GM21786 (cell line): ENCODE results near the gene PPP1R12C.
"Not testable (repeated sequence)": the region's sequence is repeated elsewhere in the genome, so short reads cannot be mapped to it uniquely, and the experiment has no call there.

ENCODE experiments used
- ATAC-seq: cut with Tn5 transposase; IDR thresholded peaks from one replicate; pipeline ENCODE4 v1.9.1; 2021; ENCODE audit not compliant: unreplicated experiment

The PPP1R12C gene

DNA sequence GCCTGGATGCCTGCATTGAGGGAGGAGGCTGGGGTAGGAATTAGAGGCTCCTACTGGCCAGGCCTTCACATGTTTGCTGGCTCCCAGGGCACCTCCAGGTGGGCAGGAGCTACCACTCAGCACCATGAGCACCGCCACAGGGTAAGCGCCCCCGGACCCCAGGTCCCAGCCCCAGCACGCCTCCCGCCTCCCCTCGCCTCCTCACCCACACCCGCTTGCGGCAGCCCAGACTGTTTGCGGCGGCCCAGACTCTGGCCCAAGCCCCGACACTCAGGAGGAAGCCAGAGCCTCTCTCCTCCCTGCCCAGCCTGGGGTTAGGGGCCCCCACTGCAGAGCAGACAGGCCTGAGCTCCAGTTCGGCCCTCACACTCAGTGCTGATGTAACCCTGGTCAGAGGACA lies 41.1 kb downstream of the PPP1R12C start:
- ATAC-seq, result no peak

DNA sequence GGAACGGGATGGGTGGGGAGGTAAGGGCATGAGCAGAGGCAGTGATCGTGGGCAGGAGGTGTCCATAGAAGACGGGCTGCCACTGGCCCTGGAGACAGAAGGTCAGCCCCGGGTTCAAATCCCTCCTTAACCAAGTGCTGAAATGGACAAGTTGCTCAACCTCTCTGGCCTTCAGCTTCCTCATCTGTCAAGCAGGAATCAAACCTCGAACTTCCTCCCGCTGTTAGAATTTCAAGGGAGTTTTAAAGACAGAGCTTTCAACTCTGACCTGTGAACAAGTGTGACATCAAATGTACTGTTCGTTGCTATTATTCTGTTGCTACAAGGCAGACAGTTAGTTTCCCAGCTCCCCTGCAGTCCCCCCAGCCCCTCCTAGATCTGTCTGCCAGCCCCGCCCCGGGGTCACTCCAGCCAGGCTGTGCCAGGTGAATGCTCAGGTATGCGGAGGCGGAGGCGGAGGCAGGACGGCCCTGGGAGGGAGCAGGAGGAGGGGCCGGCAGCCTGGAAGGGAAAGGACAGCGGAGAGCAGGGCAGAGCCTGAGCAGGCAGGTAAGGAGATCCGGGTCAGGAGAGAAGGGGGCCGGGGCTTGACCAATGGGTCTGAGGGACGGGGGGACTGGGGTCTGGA lies 42.0 kb downstream of the PPP1R12C start, which contains the start of gene EPS8L1:
Gene EPS8L1, plus strand, starts transcription at position 499 of the 628 bp plus-strand sequence. CDS start 576 bp downstream, outside the sequence.
- ATAC-seq, result no peak

DNA sequence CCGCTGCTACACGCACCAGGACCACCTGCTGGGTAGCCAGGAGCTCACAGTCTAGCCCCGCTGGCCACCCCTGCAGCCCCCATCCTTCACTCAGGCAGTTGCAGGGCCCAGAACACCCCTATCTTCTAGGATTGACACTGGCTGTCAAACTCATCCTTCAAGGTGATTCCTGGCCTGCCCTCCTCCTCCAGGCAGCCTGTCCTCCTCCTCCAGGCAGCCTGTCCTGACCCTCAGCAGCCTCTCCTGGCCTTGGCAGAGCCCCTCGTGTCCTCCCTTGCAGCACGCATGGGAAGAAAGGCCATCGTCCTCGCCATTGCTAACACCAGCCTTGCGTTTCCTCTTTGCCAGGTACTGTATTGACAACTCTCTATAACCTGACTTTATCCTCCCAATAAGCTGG lies 45.5 kb downstream of the PPP1R12C start:
- ATAC-seq, result no peak

DNA sequence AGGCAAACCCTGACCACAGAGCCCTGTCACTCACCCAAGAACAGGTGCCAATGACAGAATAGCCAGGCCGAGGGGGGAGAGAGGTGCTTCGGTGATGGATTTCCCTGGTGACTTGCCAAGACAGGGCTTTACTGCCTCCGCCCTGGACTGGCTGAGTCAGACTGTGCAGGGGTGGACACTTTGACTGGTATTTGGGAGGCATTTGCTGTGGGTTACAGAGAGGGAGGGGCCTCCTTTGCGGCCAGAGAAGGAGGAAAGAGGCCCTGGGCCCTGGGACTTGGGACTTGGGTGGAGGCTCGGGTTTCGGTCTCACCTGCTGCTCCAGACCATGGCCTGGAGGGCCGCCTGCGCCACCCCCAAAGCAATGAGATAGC lies 46.3 kb downstream of the PPP1R12C start:
- ATAC-seq, result no peak

DNA sequence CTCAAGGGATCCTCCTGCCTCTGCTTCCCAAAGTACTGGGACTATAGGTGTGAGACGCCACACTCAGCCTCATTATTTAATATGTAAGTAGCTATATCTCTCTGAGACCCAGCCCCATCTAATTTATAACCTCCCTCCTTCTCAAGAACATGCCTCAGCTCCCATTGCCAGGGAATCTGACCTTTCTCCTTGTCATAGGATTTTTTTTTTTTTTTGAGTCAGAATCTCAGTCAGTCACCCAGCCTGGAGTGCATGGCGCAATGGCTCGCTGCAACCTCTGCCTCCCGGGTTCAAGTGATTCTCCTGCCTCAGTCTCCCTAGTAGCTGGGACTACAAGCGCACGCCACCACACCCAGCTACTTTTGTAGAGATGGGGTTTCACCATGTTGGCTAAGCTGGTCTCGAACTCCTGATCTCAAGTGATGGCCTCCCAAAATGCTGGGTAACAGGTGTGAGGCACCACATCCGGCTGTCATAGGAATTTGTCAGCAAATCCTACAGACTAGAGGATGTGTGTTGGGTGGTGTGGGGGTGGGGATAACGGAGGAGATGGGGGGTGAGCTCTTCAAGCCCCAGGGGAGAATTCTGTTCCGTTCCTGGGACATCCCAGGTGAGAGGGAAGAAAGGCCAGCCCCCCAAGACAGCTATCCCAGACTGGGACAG lies 46.8 kb downstream of the PPP1R12C start:
- ATAC-seq, result no peak

DNA sequence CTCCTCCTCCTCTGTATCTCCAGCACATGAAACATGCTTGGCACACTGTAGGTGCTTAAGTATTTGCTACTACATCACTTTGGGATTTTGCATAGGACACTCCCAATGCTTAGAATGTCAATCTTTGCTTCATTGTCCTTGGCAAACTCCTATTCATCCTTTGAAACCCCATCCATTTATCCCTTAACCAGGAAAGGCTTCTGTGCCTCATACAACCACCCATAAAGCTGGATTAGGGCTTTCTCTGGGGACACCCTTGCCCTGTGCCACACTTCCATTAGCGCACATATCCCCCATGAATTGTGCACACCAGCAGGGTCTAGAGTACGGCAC lies 47.6 kb downstream of the PPP1R12C start:
- no peak for ATAC-seq

DNA sequence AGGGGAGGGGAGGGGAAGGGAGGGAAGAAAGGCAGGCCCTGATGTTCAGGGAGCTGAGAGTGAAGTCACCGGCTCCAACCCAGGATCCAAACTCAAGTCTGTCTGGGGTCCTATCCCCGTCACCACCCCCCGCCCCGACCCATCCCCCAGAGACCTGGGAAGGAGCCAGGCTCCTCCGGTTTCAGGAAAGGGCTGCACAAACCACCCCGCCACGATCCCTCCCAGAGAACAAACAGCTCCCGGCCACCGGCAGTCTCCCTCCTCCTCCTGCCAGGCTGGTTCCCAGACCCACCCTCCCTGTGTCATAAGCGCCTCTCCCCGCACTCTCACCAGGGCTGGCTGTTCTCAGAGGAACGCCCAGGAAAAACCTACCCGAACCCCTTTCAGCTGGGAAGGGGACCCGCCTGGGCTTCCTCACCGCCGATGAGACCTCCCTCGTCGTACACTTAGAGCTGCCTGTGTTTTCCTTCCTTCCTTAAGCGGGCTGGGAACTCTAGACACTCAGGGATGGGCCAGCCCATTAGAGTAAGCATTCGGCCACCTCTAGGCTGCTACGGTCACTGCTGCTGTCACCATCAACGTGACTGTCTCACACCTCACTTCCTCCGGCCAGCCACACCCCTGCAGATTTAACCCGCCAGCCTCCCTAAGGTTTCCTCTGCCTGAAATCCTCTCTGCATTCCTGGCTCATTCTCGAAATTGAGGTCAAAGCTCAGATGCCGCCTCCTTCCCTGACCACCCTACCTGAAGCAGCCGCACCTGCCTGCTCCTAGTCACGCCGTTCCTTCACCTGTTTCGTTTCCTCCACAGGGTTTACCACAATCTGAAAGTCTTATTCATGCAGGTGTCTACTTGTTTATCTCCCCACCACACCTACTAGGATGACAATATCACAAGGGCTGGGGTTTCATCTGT lies 48.2 kb downstream of the PPP1R12C start:
- ATAC-seq, result no peak

DNA sequence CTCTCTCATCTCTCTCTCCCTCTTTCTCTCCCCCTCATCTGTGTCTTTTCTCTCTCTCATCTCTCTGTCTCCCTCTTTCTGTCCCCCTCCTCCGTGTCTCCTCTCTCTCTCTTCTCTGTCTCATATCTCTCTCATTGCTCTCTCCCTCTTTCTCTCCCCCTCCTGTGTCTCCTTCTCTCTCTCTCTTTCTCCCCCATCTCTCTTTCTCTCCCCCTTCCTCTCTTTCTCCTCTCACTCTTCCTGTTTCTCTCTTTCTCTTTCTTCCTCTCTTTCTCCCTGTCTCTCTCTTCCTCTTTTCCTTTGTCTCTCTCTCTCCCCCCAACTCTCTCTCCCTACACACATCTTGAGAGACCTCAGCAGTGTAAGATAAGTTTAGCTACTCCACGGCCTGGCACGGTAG lies 49.6 kb downstream of the PPP1R12C start:
- no peak for ATAC-seq

DNA sequence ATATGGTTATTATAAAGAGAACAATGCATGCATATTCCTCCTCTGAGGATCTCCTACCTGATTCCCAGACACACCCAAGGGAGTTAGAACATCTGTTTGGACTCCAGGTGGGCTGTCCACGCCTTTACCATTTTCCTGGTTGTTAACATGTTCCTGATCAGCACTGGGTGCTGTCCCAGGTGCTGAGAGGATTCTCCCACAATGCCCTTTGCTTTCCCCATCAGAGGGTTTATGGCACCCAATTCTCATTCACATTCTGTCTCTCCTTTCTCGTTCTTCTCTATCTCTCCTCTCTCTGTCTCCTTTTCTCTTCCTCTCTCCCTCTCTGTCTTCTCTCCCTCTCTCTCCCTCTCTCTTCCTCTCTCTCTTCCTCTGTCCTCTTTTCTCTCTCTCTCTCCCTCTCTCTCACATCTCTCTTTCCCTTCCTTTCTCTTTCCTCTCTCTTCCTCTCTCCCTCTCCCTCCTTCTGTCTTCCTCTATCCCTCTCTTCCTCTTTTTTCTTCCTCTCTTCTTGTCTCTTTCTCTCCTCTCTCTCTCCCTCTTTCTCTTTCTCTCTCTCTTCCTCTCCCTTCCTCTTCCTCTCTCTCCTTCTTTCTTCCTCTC lies 51.2 kb downstream of the PPP1R12C start:
- ATAC-seq, result no peak

DNA sequence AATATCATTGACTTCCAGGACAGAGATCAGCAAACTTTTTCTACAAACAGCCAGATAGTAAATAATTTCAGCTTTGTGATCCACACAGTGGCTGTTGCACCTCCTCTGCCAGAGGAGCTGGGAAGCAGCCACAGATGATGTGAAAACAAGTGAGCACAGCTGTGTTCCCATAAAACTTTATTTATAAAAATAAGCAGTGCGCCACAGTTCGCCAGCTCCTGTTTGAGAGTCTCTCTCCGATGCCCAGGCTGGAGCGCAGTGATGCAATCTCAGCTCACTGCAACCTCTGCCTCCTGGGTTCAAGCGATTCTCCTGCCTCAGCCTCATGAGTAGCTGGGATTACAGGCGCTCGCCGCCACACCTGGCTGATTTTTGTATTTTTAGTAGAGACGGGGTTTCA lies 51.9 kb downstream of the PPP1R12C start:
- ATAC-seq, result not testable (repeated sequence)

DNA sequence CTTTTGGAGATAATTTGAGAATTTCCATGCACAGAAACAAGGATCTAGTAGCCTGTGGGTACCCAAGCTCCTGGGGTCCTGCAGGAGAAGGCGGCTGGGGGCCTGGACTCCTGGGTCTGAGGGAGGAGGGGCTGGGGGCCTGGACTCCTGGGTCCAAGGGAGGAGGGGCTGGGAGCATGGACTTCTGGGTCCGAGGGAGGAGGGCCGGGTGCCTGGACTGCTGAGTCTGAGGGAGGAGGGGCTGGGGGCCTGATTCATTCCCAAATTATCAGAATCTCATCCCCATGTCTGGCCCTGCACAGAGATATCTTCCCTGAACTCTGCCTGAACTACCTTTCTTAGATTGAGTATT lies 54.0 kb downstream of the PPP1R12C start:
- no peak for ATAC-seq

DNA sequence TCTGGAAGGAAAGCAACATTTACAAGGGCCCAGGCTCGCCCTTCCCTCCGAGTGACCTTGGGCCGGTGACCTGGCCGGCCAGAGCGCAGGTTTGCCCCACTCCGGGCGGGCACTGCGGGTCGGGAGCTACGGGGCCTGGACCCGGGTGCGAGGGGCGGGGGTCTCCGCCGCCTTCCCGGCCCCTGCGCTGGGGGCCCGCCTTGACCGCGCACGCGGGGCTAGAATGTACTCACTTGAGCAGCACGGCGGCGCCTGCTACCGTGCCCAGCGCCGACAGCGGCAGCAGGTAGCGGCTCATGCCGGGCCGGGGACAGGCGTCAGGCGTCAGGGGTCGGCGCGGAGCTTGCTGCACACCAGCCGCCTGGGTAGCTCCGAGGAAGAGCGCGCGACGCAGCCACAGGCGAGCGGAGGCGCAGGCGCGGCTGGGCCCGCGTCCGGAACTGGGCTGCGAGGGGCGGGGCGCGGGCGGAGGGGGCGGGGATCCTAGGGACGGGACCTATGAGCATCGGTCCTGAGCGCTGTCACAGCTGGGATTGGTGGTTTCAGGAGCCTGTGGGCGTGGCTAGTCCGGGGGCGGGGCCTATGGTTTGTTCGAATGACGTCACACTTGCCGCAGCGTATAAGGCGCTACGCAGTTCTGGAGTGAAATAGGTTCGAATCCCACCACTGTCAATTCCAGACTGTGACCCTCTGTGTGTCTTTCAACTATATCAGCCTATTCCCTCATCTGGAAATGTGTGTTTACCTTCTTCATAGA lies 54.5 kb downstream of the PPP1R12C start, which contains the start of gene RDH13:
Gene RDH13, minus strand, starts transcription at position 414 of the 757 bp plus-strand sequence. Its CDS starts 116 bp downstream, at position 298.
- peak; percentile 93 for ATAC-seq

DNA sequence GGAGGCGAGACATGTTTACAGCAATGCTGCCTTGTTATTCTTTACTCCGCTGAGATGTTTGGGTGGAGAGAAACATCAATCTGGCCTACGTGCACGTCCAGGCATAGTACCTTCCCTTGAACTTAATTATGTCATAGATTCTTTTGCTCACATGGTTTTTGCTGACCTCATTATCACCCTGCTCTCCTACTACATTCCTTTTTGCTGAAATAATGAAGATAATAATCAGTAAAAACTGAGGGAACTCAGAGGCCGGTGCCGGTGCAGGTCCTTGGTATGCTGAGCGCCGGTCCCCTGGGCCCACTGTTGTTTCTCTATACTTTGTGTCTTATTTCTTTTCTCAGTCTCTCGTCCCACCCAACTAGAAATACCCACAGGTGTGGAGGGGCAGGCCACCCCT lies 57.1 kb downstream of the PPP1R12C start:
- not testable (repeated sequence) for ATAC-seq

DNA sequence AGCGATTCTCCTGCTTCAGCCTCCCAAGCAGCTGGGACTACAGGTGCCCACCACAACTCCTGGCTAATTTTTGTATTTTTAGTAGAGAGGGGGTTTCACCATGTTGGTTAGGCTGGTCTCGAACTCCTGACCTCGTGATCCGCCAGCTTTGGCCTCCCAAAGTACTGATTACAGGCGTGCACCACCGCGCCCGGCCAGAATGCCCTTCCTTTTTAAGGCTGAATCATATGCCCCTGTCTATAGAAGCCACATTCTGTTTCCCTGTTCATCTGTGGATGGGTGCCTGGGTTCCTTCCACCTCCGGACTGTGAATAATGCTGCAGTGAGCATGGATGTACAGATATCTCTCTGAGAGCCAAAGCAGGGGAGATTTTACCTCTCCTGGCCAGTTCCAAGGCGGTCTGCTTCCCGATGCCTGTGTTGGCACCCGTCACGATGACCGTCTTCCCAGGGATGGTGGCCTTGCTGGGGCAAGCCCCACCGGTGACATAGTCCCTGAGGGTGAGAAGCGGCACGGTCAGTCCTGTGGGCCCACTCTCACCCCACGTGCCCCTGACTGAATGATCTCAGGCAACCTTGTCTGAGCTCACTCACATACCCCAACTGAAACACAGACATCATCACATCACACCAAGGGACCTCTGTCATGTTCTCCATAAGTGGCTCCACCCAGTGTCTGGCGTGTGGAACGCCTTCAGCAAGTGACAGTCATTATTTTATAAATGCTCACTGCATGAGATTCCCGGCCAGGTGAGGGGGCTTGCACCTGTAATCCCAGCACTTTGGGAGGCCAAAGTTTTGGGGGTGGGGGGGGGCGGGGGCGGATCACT lies 58.4 kb downstream of the PPP1R12C start:
- ATAC-seq, result no peak

DNA sequence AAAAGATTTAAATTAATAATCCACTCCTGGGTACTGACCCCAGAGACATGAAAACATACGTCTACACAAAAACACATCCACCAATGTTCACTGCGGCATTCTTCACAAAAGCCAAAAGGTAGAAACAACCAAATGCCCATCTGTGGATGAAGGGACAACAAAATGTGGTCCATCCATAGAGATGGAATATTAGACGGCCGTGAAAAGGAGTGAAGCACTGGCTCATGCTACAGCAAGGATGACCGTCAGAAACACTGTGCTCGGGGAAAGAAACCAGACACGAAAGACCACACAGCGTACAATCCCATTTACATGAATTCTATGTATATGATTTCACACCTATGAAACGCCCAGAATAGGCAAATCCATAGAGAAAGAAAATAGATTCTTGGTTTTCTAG lies 60.6 kb downstream of the PPP1R12C start:
- ATAC-seq, result no peak

DNA sequence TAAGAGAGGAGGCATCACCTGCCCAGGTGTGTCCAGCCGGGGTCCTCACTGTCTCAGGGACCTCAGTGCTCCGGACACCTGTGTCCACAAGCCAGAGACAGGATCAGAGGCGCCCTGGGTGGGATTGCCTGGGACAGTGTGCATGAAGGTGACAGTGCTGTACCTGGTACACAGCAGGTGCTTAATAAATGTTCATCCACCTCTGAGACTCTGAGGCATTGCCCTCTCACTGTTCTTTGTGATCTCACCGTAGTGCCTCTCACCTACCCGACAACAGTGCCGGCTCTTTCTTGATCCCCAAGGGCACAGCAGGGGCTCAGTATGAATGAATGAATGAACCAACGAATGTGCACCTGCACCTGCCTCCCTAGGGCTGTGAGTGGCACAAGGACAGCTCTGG lies 63.7 kb downstream of the PPP1R12C start:
- ATAC-seq, result no peak

DNA sequence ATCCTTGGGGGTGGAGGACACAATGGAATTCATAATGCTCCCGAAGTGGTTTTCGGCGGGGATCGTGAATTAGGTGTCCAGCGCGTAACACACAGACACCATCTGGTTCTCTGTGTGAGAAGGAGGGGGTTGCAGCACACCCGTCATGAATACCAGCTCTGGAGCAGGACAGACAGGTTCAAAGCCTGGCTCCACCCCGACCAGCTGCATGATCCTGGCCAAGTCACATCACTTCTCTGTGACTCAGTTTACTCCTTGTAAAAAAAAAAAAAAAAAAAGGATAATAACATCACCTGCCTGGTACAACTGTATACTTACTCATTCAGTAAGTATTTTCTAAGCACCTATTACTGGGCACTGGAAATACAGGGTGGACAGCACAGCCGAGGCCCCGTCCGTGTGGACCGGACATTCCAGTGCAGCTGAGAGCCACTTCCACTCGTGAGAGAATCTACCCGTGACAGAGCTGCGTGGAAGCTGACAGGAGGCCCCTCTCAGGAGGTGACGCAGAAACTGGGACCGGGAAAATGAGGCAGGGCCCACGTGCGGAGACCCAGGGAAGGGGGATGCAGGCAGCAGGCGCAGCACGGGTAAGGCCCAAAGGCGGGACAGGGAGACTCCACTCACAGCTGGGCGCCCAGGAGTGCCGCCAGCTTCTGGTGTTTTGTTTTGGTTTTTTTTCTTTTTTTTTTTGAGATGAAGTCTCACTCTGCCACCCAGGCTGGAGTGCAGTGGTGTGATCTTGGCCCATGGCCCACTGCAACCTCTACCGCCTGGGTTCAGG lies 66.5 kb downstream of the PPP1R12C start:
- no peak for ATAC-seq

DNA sequence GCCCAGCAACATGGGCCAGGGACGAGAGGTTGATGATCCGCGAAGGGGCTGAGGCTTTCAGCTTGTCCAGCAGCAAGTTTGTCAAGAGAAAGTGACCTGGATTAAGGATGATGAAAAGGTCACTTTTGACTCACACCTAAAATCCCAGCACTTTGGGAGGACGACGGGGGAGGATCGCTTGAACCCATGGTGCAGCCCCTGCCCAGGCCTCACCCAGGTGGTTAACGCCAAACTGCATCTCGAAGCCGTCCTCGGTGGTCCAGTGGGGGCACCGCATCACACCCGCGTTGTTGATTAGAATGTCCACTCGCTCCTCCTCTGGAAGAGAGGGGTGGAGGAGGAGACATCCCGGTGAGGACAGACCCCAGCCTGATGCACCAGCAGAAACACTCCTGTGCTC lies 69.0 kb downstream of the PPP1R12C start:
- ATAC-seq, result no peak

DNA sequence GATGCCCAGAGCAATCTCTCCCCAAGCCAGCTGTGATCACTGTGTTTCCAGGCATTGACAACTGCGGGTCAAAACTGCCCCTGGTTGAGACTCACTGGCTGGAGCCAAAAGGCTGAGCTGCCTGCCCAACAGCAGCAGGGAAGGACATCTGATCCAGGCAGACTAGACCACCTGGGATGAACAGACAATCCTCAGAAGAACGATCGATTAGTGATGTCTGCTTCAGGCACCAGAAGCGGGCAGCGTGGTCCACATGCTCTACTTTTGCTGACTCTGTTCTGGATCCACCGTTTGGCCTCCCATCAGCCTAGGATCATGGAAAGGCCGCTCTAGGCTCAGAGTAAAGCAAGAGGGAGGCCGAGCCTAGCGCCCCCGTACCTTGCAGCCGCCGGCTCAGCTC lies 69.5 kb downstream of the PPP1R12C start:
- ATAC-seq, result no peak
